ENCODE results near the gene ZNRF4.

GRCh38 chr19:5495792-5496191, 40.6 kb downstream of the ZNRF4 start:
- TF ChIP-seq CTCF (IDR thresholded peaks at IDR 0.05) (no peak), POLR2A (IDR thresholded peaks at IDR 0.05) (no peak)

Data from lower leg skin (tissue), 3 donors.